Loucy (cell line): ENCODE measurements around the gene PKD1L1.

Experiments used
- CTCF ChIP-seq: fragments of 200-600 bp; sonication (generic); conservative IDR thresholded peaks from 2 replicates; pipeline ENCODE4 v1.5.1; 2014; ENCODE audit warnings: mild to moderate bottlenecking, antibody characterized with exemption, low read length
- EZH2phosphoT487 ChIP-seq: fragments of 200-600 bp; IDR thresholded peaks from 2 replicates; pipeline ENCODE4 v1.6.1; 2018; ENCODE audit warnings: antibody characterized with exemption, mild to moderate bottlenecking, moderate library complexity, borderline replicate concordance

DNA sequence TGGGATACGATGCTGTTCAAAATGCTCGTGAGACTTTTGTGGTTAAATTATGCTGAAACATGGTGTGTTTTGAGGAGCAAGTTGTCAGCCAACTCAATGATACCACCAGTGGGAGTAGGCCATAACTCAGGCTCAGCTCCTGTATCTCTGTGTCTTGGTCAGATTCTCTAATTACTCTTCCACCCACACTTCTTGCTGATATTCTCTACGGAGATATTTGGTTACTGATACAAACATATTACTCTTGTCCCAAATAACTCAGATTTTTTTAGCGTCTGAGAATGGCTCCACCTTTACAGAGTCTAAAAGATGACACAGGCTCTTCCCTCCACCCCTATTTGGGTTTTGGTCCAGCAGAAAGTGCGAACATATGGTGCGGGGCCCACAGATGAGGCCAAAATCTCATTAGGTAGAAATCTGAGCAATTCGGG lies 168.9 kb downstream of the PKD1L1 start:
- TF ChIP-seq CTCF (no peak), EZH2phosphoT487 (no peak)
